Karpas-422 (cell line): Measurements from ENCODE around the gene CCDC12. TPM values are rescaled to one million over a fixed set of nuclear protein-coding genes. Genes with fewer than 3 reads are reported as not detected.

Source experiments
- DNase-seq: peaks from one replicate; pipeline ENCODE4 v3.0.0-alpha.2; 2015
- H2AFZ ChIP-seq: fragments of 200-600 bp; sonication (generic); 2 replicates; pipeline ENCODE4 v1.6.1; 2014; ENCODE audit warnings: antibody characterized with exemption, low read length, mixed read lengths
- H3K27ac ChIP-seq: fragments of 200-600 bp; sonication (generic); 2 replicates; pipeline ENCODE4 v1.5.1; 2014; ENCODE audit warnings: mild to moderate bottlenecking, low read length, moderate library complexity
- H3K27me3 ChIP-seq: fragments of 200-600 bp; sonication (generic); 2 replicates; pipeline ENCODE4 v1.6.1; 2014; ENCODE audit warnings: low read length, mixed read lengths
- H3K36me3 ChIP-seq: fragments of 200-600 bp; sonication (generic); 2 replicates; pipeline ENCODE4 v1.6.1; 2014; ENCODE audit warnings: low read length, mixed read lengths; ENCODE audit not compliant: insufficient read depth
- H3K4me1 ChIP-seq: fragments of 200-600 bp; sonication (generic); 2 replicates; pipeline ENCODE4 v1.6.1; 2014; ENCODE audit warnings: mild to moderate bottlenecking, low read length, mixed read lengths
- H3K4me2 ChIP-seq: fragments of 200-600 bp; sonication (generic); 2 replicates; pipeline ENCODE4 v1.6.1; 2014; ENCODE audit warnings: low read length, low read depth, mild to moderate bottlenecking; ENCODE audit not compliant: poor library complexity, severe bottlenecking
- H3K4me3 ChIP-seq: fragments of 200-600 bp; sonication (generic); 2 replicates; pipeline ENCODE4 v1.5.1; 2014; ENCODE audit warnings: mild to moderate bottlenecking, antibody characterized with exemption, low read length, mixed read lengths
- H3K79me2 ChIP-seq: fragments of 200-600 bp; sonication (generic); 2 replicates; pipeline ENCODE4 v1.6.1; 2014; ENCODE audit warnings: mild to moderate bottlenecking, low read length, mixed read lengths
- H3K9ac ChIP-seq: fragments of 200-600 bp; sonication (generic); 2 replicates; pipeline ENCODE4 v1.6.0; 2014; ENCODE audit warnings: low read length
- H3K9me2 ChIP-seq: fragments of 200-600 bp; sonication (generic), shearing (Covaris generic); replicated peaks from 2 replicates; pipeline ENCODE4 v1.6.0; 2014; ENCODE audit warnings: mild to moderate bottlenecking, low read length, moderate library complexity; ENCODE audit not compliant: insufficient read depth
- H3K9me3 ChIP-seq: fragments of 300-700, 200-600 bp; sonication (generic); 2 replicates; pipeline ENCODE4 v1.6.1; 2014; ENCODE audit warnings: low read length, mixed read lengths
- H4K20me1 ChIP-seq: fragments of 200-600 bp; sonication (generic); 2 replicates; pipeline ENCODE4 v1.6.1; 2014; ENCODE audit warnings: mild to moderate bottlenecking, antibody characterized with exemption, low read length, low read depth; ENCODE audit not compliant: insufficient read depth
- total RNA-seq: library from RNA; depleted of rRNA; stranded (reverse); fragments of >200 nt; shearing (Covaris generic); gene quantifications from 2 replicates; pipeline ENCODE4 v1.2.3, GENCODE V29; 2014; ENCODE audit warnings: low replicate concordance

The CCDC12 gene
- total RNA-seq, 1 experiment from 2014 or later: 40.2 TPM

- Histone ChIP-seq H3K9me3 (no peaks in the 10 kb centered on the region), H3K79me2 (peaks cover 23% of the 10 kb centered on the region), H3K4me2 (no peak overlapping the region), H3K9me2 (no peaks in the 10 kb centered on the region), H2AFZ (no peak overlapping the region), H3K27ac (peak overlapping the region; percentile 57), H3K27me3 (no peaks in the 10 kb centered on the region), H3K9ac (no peak overlapping the region), H3K4me3 (no peak overlapping the region), H4K20me1 (no peaks in the 10 kb centered on the region), H3K4me1 (peaks cover 45% of the 10 kb centered on the region), H3K36me3 (peaks cover 70% of the 10 kb centered on the region)
- DNase-seq: peak; percentile 79
Observed at GRCh38 chr3:46923559-46924350, 52.8 kb downstream of the CCDC12 start.

- no peak for DNase-seq
Observed at GRCh38 chr3:46922871-46923558, 53.5 kb downstream of the CCDC12 start.

GRCh38 chr3:46922426-46922825, 54.1 kb downstream of the CCDC12 start:
- Histone ChIP-seq H3K36me3 (peaks cover 84% of the 10 kb centered on the region), H3K4me1 (peaks cover 32% of the 10 kb centered on the region), H3K9me2 (no peaks in the 10 kb centered on the region), H3K4me2 (no peak overlapping the region), H3K79me2 (peaks cover 23% of the 10 kb centered on the region), H3K4me3 (no peak overlapping the region), H4K20me1 (no peaks in the 10 kb centered on the region), H3K9ac (no peak overlapping the region), H2AFZ (no peak overlapping the region), H3K9me3 (no peaks in the 10 kb centered on the region), H3K27ac (no peak overlapping the region), H3K27me3 (no peaks in the 10 kb centered on the region)
- DNase-seq: no peak

More at GRCh38 chr3:46922871-46923558, 53.5 kb downstream of the CCDC12 start:
- Histone ChIP-seq H3K27ac (no peak overlapping the region), H3K27me3 (no peaks in the 10 kb centered on the region), H3K36me3 (peaks cover 78% of the 10 kb centered on the region), H3K79me2 (peaks cover 23% of the 10 kb centered on the region), H2AFZ (no peak overlapping the region), H3K9me2 (no peaks in the 10 kb centered on the region), H3K9ac (no peak overlapping the region), H4K20me1 (no peaks in the 10 kb centered on the region), H3K4me1 (peaks cover 38% of the 10 kb centered on the region), H3K9me3 (no peaks in the 10 kb centered on the region), H3K4me3 (no peak overlapping the region), H3K4me2 (no peak overlapping the region)

GRCh38 chr3:46921871-46922271, 54.7 kb downstream of the CCDC12 start:
- H3K9ac ChIP-seq: no peak overlapping the region
- H3K36me3 ChIP-seq: peaks cover 89% of the 10 kb centered on the region
- no peaks in the 10 kb centered on the region for H3K9me2 ChIP-seq
- peaks cover 23% of the 10 kb centered on the region for H3K79me2 ChIP-seq
- H3K9me3 ChIP-seq: no peaks in the 10 kb centered on the region
- no peak overlapping the region for H2AFZ ChIP-seq
- no peak overlapping the region for H3K27ac ChIP-seq
- H4K20me1 ChIP-seq: no peaks in the 10 kb centered on the region
- no peaks in the 10 kb centered on the region for H3K27me3 ChIP-seq
- peaks cover 26% of the 10 kb centered on the region for H3K4me1 ChIP-seq
- no peak overlapping the region for H3K4me2 ChIP-seq
- H3K4me3 ChIP-seq: no peak overlapping the region
- DNase-seq: no peak

- no peaks in the 10 kb centered on the region for H3K9me2 ChIP-seq
- no peak overlapping the region for H3K4me3 ChIP-seq
- H3K4me2 ChIP-seq: no peak overlapping the region
- H3K9ac ChIP-seq: no peak overlapping the region
- no peak overlapping the region for H3K27ac ChIP-seq
- peaks cover 91% of the 10 kb centered on the region for H3K36me3 ChIP-seq
- no peak overlapping the region for H2AFZ ChIP-seq
- H3K27me3 ChIP-seq: no peaks in the 10 kb centered on the region
- peaks cover 18% of the 10 kb centered on the region for H3K4me1 ChIP-seq
- no peak for DNase-seq
- peaks cover 17% of the 10 kb centered on the region for H3K79me2 ChIP-seq
- H4K20me1 ChIP-seq: no peaks in the 10 kb centered on the region
- H3K9me3 ChIP-seq: no peaks in the 10 kb centered on the region
Observed at GRCh38 chr3:46921041-46921440, 55.5 kb downstream of the CCDC12 start.

- Histone ChIP-seq H4K20me1 (no peaks in the 10 kb centered on the region), H3K9ac (no peak overlapping the region), H3K27me3 (no peaks in the 10 kb centered on the region), H3K79me2 (no peaks in the 10 kb centered on the region), H3K9me3 (no peaks in the 10 kb centered on the region), H3K4me2 (no peak overlapping the region), H3K27ac (no peak overlapping the region), H3K9me2 (no peaks in the 10 kb centered on the region), H2AFZ (no peak overlapping the region), H3K4me1 (no peaks in the 10 kb centered on the region), H3K36me3 (peaks cover 70% of the 10 kb centered on the region), H3K4me3 (no peak overlapping the region)
- DNase-seq: no peak
Observed at GRCh38 chr3:46918634-46919033, 57.9 kb downstream of the CCDC12 start.

- DNase-seq: no peak
- Histone ChIP-seq H3K27me3 (no peaks in the 10 kb centered on the region), H3K4me2 (no peak overlapping the region), H3K27ac (peak overlapping the region; percentile 5; the same call in 1 of the 2 replicates), H3K4me1 (no peaks in the 10 kb centered on the region), H3K9me2 (no peaks in the 10 kb centered on the region), H3K4me3 (no peak overlapping the region), H3K36me3 (peaks cover 67% of the 10 kb centered on the region), H3K9ac (no peak overlapping the region), H4K20me1 (no peaks in the 10 kb centered on the region), H3K79me2 (no peaks in the 10 kb centered on the region), H2AFZ (no peak overlapping the region), H3K9me3 (no peaks in the 10 kb centered on the region)
Observed at GRCh38 chr3:46918202-46918601, 58.3 kb downstream of the CCDC12 start.

- H3K27ac ChIP-seq: peak overlapping the region; percentile 32; the same call in 1 of the 2 replicates
- H3K4me3 ChIP-seq: no peak overlapping the region
- no peaks in the 10 kb centered on the region for H3K9me3 ChIP-seq
- H4K20me1 ChIP-seq: no peaks in the 10 kb centered on the region
- H3K27me3 ChIP-seq: no peaks in the 10 kb centered on the region
- peaks cover 58% of the 10 kb centered on the region for H3K36me3 ChIP-seq
- no peaks in the 10 kb centered on the region for H3K9me2 ChIP-seq
- H3K79me2 ChIP-seq: no peaks in the 10 kb centered on the region
- no peak overlapping the region for H3K4me2 ChIP-seq
- H3K4me1 ChIP-seq: no peaks in the 10 kb centered on the region
- no peak overlapping the region for H3K9ac ChIP-seq
- H2AFZ ChIP-seq: no peak overlapping the region
- peak; percentile 42 for DNase-seq
Observed at GRCh38 chr3:46917257-46917656, 59.3 kb downstream of the CCDC12 start.
